Measurements from ENCODE around the gene P4HA2. TPM values are rescaled to one million over a fixed set of nuclear protein-coding genes. Genes with fewer than 3 reads are reported as not detected.

Gene P4HA2
- total RNA-seq, 1 experiment from 2014 or later, result 43.6 TPM

DNA sequence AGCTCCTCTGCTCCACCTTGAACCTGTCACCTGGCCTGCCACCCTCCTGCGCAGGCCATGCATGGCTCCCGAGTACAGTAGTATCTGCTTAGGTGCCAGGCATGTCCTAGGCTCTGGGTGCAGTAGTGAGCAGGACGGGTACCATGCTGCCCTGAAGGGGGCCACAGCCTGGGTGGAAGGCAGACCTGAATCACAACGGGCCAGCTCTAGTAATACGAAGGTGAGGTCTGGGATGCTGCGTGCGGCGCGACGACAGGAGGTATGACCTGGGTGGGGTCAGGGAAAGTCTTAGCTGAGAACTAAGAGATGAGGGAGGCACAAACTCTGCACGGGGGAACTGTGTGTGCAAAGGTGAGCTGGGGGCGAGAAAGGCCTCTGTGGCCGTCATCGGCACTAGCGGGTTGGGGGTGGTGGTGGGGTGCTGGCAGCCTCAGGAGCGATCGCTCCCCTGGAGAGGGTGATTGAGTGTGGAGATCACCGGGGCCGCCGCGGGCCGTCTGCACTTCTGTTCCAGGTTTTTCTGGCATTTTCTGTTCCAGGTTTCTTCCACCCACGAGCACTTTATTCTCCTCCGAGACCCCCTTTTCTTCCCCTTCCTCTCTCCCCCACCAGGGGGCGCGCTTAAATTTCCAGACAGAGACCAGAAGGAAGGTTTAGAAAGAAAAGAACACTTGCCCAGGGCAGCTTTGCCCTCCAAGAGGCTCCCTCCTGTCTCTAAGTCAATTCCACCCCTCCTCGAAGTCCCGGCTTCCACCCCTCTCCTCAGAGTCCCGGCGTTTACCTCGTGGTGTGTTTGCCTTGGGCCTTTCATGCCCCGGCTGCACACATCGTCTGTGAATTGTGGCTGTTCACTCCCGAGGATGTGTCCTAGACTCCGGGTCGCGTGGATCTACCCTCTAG is 44.9 kb upstream of the P4HA2 start:
- CTCF ChIA-PET, result no interaction called here

GRCh38 chr5:132271251-132272246 is 43.9 kb upstream of the P4HA2 start:
- no peaks in the 10 kb centered on the region for H3K9me2 ChIP-seq (replicated peaks; ENCODE audit: low read length)
- peaks cover 1% of the 10 kb centered on the region for H3K4me1 ChIP-seq (ENCODE audit: insufficient read depth, low read length)
- H3K9ac ChIP-seq (ENCODE audit: low read length), result no peak overlapping the region
- no TSS peak for BruUV-seq (replicated peaks)
- no peak for TF ChIP-seq CTCF (conservative IDR thresholded peaks at IDR 0.05; ENCODE audit: low read depth, low read length)
- intact Hi-C loops (cut with micrococcal nuclease), result no loop called here
- H4K20me1 ChIP-seq (ENCODE audit: low read length), result no peaks in the 10 kb centered on the region
- H3F3A ChIP-seq (ENCODE audit: low read length, unreplicated experiment), result no peaks in the 10 kb centered on the region
- H3K27me3 ChIP-seq (ENCODE audit: low read length), result no peaks in the 10 kb centered on the region
- POLR2A ChIA-PET (ENCODE audit: unreplicated experiment), result no interaction called here
- H2AFZ ChIP-seq (ENCODE audit: low read length), result no peak overlapping the region
- CTCF ChIA-PET, result no interaction called here
- ATAC-seq (no peak), DNase-seq (no peak)
- H3K9me3 ChIP-seq (ENCODE audit: low read length), result no peaks in the 10 kb centered on the region
- H3K36me3 ChIP-seq (ENCODE audit: low read depth, low read length), result 0 out of 2 replicates have a peak, but pooled peaks cover 4% of the 10 kb centered on the region
- no peak overlapping the region for H3K4me2 ChIP-seq (ENCODE audit: low read length)
- no peaks in the 10 kb centered on the region for H3K79me2 ChIP-seq (ENCODE audit: low read length)
- no peak overlapping the region for H3K27ac ChIP-seq (ENCODE audit: low read length)
- H3K4me3 ChIP-seq (ENCODE audit: low read length), result no peak overlapping the region

More for the DNA sequence above, 44.9 kb upstream of the P4HA2 start:
- POLR2A ChIA-PET (ENCODE audit: unreplicated experiment), result no interaction called here
- Histone ChIP-seq H3K4me1 (ENCODE audit: insufficient read depth, low read length) (no peaks in the 10 kb centered on the region), H3K27ac (ENCODE audit: low read length) (no peak overlapping the region), H3F3A (ENCODE audit: low read length, unreplicated experiment) (no peaks in the 10 kb centered on the region), H3K9me2 (replicated peaks; ENCODE audit: low read length) (no peaks in the 10 kb centered on the region), H4K20me1 (ENCODE audit: low read length) (no peaks in the 10 kb centered on the region), H3K4me2 (ENCODE audit: low read length) (no peak overlapping the region), H3K4me3 (ENCODE audit: low read length) (no peak overlapping the region), H3K79me2 (ENCODE audit: low read length) (no peaks in the 10 kb centered on the region), H3K27me3 (ENCODE audit: low read length) (no peaks in the 10 kb centered on the region), H3K9ac (ENCODE audit: low read length) (no peak overlapping the region), H3K36me3 (ENCODE audit: low read depth, low read length) (no peaks in the 10 kb centered on the region), H3K9me3 (ENCODE audit: low read length) (no peaks in the 10 kb centered on the region), H2AFZ (ENCODE audit: low read length) (no peak overlapping the region)
- peak; percentile 42 for ATAC-seq
- TF ChIP-seq EZH2 (IDR thresholded peaks at IDR 0.05; ENCODE audit: low read length, unreplicated experiment), result no peak
- TF ChIP-seq CTCF (conservative IDR thresholded peaks at IDR 0.05; ENCODE audit: low read depth, low read length), result peak; percentile 72
- peak; percentile 56 for DNase-seq
- intact Hi-C loops (cut with micrococcal nuclease), result no loop called here
- no TSS peak for BruUV-seq (replicated peaks)

DNA sequence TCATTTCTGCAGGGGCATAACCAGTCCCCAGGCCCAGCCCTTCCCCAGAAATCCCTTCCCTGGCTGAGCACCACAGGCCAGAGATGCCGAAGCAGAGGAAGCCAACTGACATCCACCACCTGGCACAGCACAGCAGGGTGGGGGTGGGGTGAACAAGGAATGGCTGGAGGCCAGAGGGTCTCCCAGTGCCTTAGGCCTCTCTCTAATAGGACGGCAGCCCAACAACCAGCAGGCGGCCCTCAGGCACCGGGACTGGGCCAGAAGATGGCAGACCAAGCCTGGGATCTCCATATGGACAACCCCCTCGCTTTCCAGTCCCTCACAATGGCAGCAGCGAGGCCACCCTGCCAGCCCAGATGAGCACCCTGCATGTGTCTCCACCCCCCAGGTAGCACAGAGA is 43.1 kb upstream of the P4HA2 start:
- H3K36me3 ChIP-seq (ENCODE audit: low read depth, low read length), result 0 out of 2 replicates have a peak, but pooled peaks cover 5% of the 10 kb centered on the region
- TF ChIP-seq EZH2 (IDR thresholded peaks at IDR 0.05; ENCODE audit: low read length, unreplicated experiment), result no peak
- TF ChIP-seq EZH2phosphoT487 (IDR thresholded peaks at IDR 0.05; ENCODE audit: borderline replicate concordance, low read length), result no peak
- TF ChIP-seq CTCF (conservative IDR thresholded peaks at IDR 0.05; ENCODE audit: low read depth, low read length), result no peak
- ATAC-seq (no peak), DNase-seq (no peak)
- no peaks in the 10 kb centered on the region for H3K27me3 ChIP-seq (ENCODE audit: low read length)
- H3K9me2 ChIP-seq (replicated peaks; ENCODE audit: low read length), result no peaks in the 10 kb centered on the region
- no peak overlapping the region for H2AFZ ChIP-seq (ENCODE audit: low read length)
- intact Hi-C loops (cut with micrococcal nuclease), result no loop called here
- H3K4me2 ChIP-seq (ENCODE audit: low read length), result no peak overlapping the region
- H3K4me3 ChIP-seq (ENCODE audit: low read length), result no peak overlapping the region
- peaks cover 10% of the 10 kb centered on the region for H3K4me1 ChIP-seq (ENCODE audit: insufficient read depth, low read length)
- POLR2A ChIA-PET (ENCODE audit: unreplicated experiment), result no interaction called here
- H3F3A ChIP-seq (ENCODE audit: low read length, unreplicated experiment), result no peaks in the 10 kb centered on the region
- no peaks in the 10 kb centered on the region for H3K79me2 ChIP-seq (ENCODE audit: low read length)
- no peak overlapping the region for H3K9ac ChIP-seq (ENCODE audit: low read length)
- CTCF ChIA-PET, result no interaction called here
- no peaks in the 10 kb centered on the region for H3K9me3 ChIP-seq (ENCODE audit: low read length)
- no peak overlapping the region for H3K27ac ChIP-seq (ENCODE audit: low read length)
- no TSS peak for BruUV-seq (replicated peaks)
- no peaks in the 10 kb centered on the region for H4K20me1 ChIP-seq (ENCODE audit: low read length)
